Thoracic aorta (tissue), 2 donors: ENCODE results near the gene PCDHA1. TPM values are rescaled to one million over a fixed set of nuclear protein-coding genes. Genes with fewer than 3 reads are reported as not detected.

Experiments
- ATAC-seq: fragments of 150-250 bp; one replicate; pipeline ENCODE4 v1.8.0; 2017; ENCODE audit warnings: low read depth; ENCODE audit not compliant: insufficient number of reproducible peaks, low FRiP score
- DNase-seq: peaks from one replicate; pipeline ENCODE4 v3.0.0-alpha.2; 2020; ENCODE audit warnings: low spot score
- H3K27ac ChIP-seq, 2 donors: fragments of 200-600 bp; sonication (generic); 1 replicate in 1 of 2; 2 replicates in 1 of 2; pipeline ENCODE4 v1.5.1; 2016; ENCODE audit warnings: mild to moderate bottlenecking in 2 of 2, moderate library complexity in 2 of 2
- H3K27me3 ChIP-seq: fragments of 200-600 bp; sonication (generic); replicated peaks from 2 replicates; pipeline ENCODE4 v1.6.0; 2016; ENCODE audit warnings: mild to moderate bottlenecking; ENCODE audit not compliant: insufficient read depth
- H3K36me3 ChIP-seq: fragments of 200-600 bp; sonication (generic); one replicate; pipeline ENCODE4 v1.5.1; 2016
- H3K4me1 ChIP-seq, 2 donors: fragments of 200-600 bp; sonication (generic); 1 replicate in 1 of 2; 2 replicates in 1 of 2; pipeline versions ENCODE4 v1.5.1 to v1.6.0; 2016; ENCODE audit warnings: low read depth in 2 of 2, mild to moderate bottlenecking in 1 of 2; ENCODE audit not compliant: control insufficient read depth in 1 of 2
- H3K4me3 ChIP-seq: fragments of 200-600 bp; sonication (generic); 2 replicates; pipeline ENCODE4 v1.5.1; 2016; ENCODE audit warnings: mild to moderate bottlenecking
- H3K9me3 ChIP-seq: fragments of 200-600 bp; sonication (generic); 2 replicates; pipeline ENCODE4 v1.5.1; 2016
- CTCF ChIP-seq: fragments of 200-600 bp; sonication (generic); IDR thresholded peaks from one replicate; pipeline ENCODE4 v1.5.1; 2019; ENCODE audit warnings: antibody characterized with exemption
- total RNA-seq, 2 donors: library from RNA; depleted of rRNA; stranded (reverse); fragments of >200 nt; gene quantifications; one replicate each; pipeline versions ENCODE4 v1.1.0 to v1.2.3, GENCODE V29; 2016

The PCDHA1 gene
- total RNA-seq, 2 donors from 2014 or later: not detected

- Histone ChIP-seq H3K27me3 (no peaks in the 10 kb centered on the region), H3K4me1 (no peaks in the 10 kb centered on the region), H3K4me3 (no peak overlapping the region), H3K9me3 (no peaks in the 10 kb centered on the region), H3K36me3 (no peaks in the 10 kb centered on the region), H3K27ac (no peak overlapping the region)
- no peak for TF ChIP-seq CTCF
- DNase-seq: no peak
- no peak for ATAC-seq
Measured at GRCh38 chr5:140916325-140916724, 130.4 kb downstream of the PCDHA1 start.

GRCh38 chr5:140923601-140924000 lies 137.7 kb downstream of the PCDHA1 start:
- no peak for DNase-seq
- TF ChIP-seq CTCF: no peak
- H3K36me3 ChIP-seq: no peaks in the 10 kb centered on the region
- no peak overlapping the region for H3K27ac ChIP-seq
- H3K4me3 ChIP-seq: no peak overlapping the region
- H3K27me3 ChIP-seq: no peaks in the 10 kb centered on the region
- ATAC-seq: no peak
- H3K9me3 ChIP-seq: no peaks in the 10 kb centered on the region
- H3K4me1 ChIP-seq: peaks cover 3 to 9% of the 10 kb centered on the region in 2 donors

- TF ChIP-seq CTCF: no peak
- Histone ChIP-seq H3K36me3 (no peaks in the 10 kb centered on the region), H3K4me3 (peak within 1 kb of the TSS; percentile 76), H3K27ac (no peak within 1 kb of the TSS), H3K4me1 (peaks cover 3 to 9% of the 10 kb centered on the region in 2 donors), H3K9me3 (no peaks in the 10 kb centered on the region), H3K27me3 (no peaks in the 10 kb centered on the region)
- DNase-seq (no peak), ATAC-seq (no peak)
Measured at GRCh38 chr5:140925806-140926442, 140.0 kb downstream of the PCDHA1 start, which contains the start of gene PCDHAC1. Gene PCDHAC1 (plus strand): TSS chr5:140926299. CDS start chr5:140926893, 594 bp downstream.

GRCh38 chr5:140926443-140927227 lies 140.7 kb downstream of the PCDHA1 start:
- Histone ChIP-seq H3K27ac (no peak overlapping the region), H3K36me3 (no peaks in the 10 kb centered on the region), H3K4me3 (peak overlapping the region; percentile 76), H3K4me1 (peaks cover 3 to 9% of the 10 kb centered on the region in 2 donors), H3K9me3 (no peaks in the 10 kb centered on the region), H3K27me3 (no peaks in the 10 kb centered on the region)
- DNase-seq: no peak
- peak; percentile 59 for TF ChIP-seq CTCF
- no peak for ATAC-seq

GRCh38 chr5:140927228-140927573 lies 141.3 kb downstream of the PCDHA1 start:
- Histone ChIP-seq H3K4me1 (peaks cover 3 to 9% of the 10 kb centered on the region in 2 donors), H3K27ac (no peak overlapping the region), H3K27me3 (no peaks in the 10 kb centered on the region), H3K4me3 (peak overlapping the region; percentile 76), H3K9me3 (no peaks in the 10 kb centered on the region), H3K36me3 (no peaks in the 10 kb centered on the region)
- no peak for ATAC-seq
- DNase-seq: no peak
- TF ChIP-seq CTCF: no peak
